ENCODE results near the gene TBC1D24. TPM values are rescaled to one million over a fixed set of nuclear protein-coding genes. Genes with fewer than 3 reads are reported as not detected.
A peak's percentile ranks its signal among the peaks of the same experiment; 100 is the strongest.

Gene TBC1D24
- total and polyA plus RNA-seq, 9 of the 15 experiments (the other 6 are each of a cell fraction or from before 2014, with no cell fraction given): 1.7 to 22.6 (median 7.2) TPM

DNA sequence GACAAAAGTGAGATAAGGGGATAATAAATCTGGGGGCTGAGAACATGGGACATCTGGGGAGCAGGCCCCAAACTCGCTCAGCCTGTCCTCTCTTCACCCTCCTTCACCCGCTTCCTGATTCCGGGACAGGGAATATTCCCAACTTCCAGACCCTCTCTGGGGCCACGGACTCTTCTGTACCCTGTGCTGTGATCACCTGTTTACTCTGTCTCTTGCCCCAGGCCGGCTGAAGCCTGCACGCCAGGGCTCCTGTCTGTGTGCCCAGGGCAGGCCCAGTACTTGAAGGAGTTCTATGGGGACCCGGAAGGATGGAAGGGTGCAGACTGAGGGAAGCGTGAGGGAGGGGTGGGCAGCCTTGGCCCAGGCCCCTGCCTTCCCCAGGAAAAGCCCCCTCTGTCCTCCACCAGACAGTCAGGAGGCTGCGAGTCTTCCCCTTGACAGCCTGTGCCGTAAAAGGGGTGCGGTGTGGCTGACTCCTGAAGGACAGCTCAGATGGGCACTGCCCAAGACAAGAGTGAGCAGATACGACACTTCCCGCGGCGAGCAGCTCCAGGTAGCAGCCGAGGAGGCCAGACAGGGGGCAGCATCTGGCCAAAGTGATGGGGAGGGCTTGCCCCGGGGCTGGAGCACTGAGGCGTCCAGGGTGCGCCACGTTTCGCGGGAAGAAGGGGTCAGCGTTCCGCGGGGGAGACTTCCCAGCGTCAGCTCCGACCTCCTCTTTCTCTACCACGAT is 46.7 kb upstream of the TBC1D24 start (continued):
- TF ChIP-seq MEIS2 (IDR thresholded peaks at IDR 0.05; ENCODE audit: partially characterized antibody) (no peak), SLC30A9 (CRISPR knock-in tag; IDR thresholded peaks at IDR 0.05) (no peak), FOXA1 (IDR thresholded peaks at IDR 0.05; ENCODE audit: borderline replicate concordance) (no peak), ZKSCAN8 (CRISPR knock-in tag; IDR thresholded peaks at IDR 0.05) (no peak), CBX1 (IDR thresholded peaks at IDR 0.05; ENCODE audit: low read depth) (peak; percentile 50; the same call in 1 of the 2 replicates), ZNF589 (CRISPR knock-in tag; IDR thresholded peaks at IDR 0.05; ENCODE audit: low read depth) (no peak), TAF1 (IDR thresholded peaks at IDR 0.05; ENCODE audit: control insufficient read depth, extremely low read depth, insufficient read depth, low read length, severe bottlenecking) (peak; percentile 47), TBP (optimal IDR thresholded peaks at IDR 0.05; ENCODE audit: low read depth, low read length) (peak; percentile 38), OTX1 (CRISPR knock-in tag; IDR thresholded peaks at IDR 0.05) (no peak), TCF7 (IDR thresholded peaks at IDR 0.05; ENCODE audit: borderline replicate concordance) (no peak), NFYB (IDR thresholded peaks at IDR 0.05; ENCODE audit: extremely low read depth, insufficient read length) (no peak), FOXJ3 (CRISPR knock-in tag; IDR thresholded peaks at IDR 0.05) (no peak), POLR3A (IDR thresholded peaks at IDR 0.05; ENCODE audit: borderline replicate concordance, extremely low read depth, insufficient read depth, insufficient read length) (no peak), ELF1 (tag; IDR thresholded peaks at IDR 0.05) (no peak), RFX1 (IDR thresholded peaks at IDR 0.05) (no peak)
- TF ChIP-seq, protein P1, sequence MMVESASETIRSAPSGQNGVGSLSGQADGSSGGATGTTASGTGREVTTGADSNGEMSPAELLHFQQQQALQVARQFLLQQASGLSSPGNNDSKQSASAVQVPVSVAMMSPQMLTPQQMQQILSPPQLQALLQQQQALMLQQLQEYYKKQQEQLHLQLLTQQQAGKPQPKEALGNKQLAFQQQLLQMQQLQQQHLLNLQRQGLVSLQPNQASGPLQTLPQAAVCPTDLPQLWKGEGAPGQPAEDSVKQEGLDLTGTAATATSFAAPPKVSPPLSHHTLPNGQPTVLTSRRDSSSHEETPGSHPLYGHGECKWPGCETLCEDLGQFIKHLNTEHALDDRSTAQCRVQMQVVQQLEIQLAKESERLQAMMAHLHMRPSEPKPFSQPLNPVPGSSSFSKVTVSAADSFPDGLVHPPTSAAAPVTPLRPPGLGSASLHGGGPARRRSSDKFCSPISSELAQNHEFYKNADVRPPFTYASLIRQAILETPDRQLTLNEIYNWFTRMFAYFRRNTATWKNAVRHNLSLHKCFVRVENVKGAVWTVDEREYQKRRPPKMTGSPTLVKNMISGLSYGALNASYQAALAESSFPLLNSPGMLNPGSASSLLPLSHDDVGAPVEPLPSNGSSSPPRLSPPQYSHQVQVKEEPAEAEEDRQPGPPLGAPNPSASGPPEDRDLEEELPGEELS (CRISPR knock-in tag; IDR thresholded peaks at IDR 0.05; ENCODE audit: borderline replicate concordance): no peak
- TF ChIP-seq, protein P2, sequence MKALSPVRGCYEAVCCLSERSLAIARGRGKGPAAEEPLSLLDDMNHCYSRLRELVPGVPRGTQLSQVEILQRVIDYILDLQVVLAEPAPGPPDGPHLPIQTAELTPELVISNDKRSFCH (CRISPR knock-in tag; IDR thresholded peaks at IDR 0.05): no peak
- TF ChIP-seq, protein P2 (tag; IDR thresholded peaks at IDR 0.05): no peak
- TF ChIP-seq, protein P3, sequence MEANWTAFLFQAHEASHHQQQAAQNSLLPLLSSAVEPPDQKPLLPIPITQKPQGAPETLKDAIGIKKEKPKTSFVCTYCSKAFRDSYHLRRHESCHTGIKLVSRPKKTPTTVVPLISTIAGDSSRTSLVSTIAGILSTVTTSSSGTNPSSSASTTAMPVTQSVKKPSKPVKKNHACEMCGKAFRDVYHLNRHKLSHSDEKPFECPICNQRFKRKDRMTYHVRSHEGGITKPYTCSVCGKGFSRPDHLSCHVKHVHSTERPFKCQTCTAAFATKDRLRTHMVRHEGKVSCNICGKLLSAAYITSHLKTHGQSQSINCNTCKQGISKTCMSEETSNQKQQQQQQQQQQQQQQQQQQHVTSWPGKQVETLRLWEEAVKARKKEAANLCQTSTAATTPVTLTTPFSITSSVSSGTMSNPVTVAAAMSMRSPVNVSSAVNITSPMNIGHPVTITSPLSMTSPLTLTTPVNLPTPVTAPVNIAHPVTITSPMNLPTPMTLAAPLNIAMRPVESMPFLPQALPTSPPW (CRISPR knock-in tag; IDR thresholded peaks at IDR 0.05): no peak
- TF ChIP-seq, protein P4, sequence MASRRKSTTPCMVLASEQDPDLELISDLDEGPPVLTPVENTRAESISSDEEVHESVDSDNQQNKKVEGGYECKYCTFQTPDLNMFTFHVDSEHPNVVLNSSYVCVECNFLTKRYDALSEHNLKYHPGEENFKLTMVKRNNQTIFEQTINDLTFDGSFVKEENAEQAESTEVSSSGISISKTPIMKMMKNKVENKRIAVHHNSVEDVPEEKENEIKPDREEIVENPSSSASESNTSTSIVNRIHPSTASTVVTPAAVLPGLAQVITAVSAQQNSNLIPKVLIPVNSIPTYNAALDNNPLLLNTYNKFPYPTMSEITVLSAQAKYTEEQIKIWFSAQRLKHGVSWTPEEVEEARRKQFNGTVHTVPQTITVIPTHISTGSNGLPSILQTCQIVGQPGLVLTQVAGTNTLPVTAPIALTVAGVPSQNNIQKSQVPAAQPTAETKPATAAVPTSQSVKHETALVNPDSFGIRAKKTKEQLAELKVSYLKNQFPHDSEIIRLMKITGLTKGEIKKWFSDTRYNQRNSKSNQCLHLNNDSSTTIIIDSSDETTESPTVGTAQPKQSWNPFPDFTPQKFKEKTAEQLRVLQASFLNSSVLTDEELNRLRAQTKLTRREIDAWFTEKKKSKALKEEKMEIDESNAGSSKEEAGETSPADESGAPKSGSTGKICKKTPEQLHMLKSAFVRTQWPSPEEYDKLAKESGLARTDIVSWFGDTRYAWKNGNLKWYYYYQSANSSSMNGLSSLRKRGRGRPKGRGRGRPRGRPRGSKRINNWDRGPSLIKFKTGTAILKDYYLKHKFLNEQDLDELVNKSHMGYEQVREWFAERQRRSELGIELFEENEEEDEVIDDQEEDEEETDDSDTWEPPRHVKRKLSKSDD (conservative IDR thresholded peaks at IDR 0.05; ENCODE audit: low read length): no peak
